MM.1S (cell line): ENCODE results near the gene PIK3R3.

Source experiments
- EZH2 ChIP-seq: fragments of 300-600 bp; sonication (generic); optimal IDR thresholded peaks from 2 replicates; pipeline ENCODE3; 2017; ENCODE audit warnings: low read depth, mild to moderate bottlenecking, antibody characterized with exemption, low read length, mixed read lengths
- TF ChIP-seq, protein P1 (sequence below): fragments of 300-600 bp; sonication (generic); IDR thresholded peaks from 2 replicates; pipeline ENCODE4 v1.5.1; 2016; ENCODE audit warnings: antibody characterized with exemption, low read length, mixed read lengths

- TF ChIP-seq, protein P1, sequence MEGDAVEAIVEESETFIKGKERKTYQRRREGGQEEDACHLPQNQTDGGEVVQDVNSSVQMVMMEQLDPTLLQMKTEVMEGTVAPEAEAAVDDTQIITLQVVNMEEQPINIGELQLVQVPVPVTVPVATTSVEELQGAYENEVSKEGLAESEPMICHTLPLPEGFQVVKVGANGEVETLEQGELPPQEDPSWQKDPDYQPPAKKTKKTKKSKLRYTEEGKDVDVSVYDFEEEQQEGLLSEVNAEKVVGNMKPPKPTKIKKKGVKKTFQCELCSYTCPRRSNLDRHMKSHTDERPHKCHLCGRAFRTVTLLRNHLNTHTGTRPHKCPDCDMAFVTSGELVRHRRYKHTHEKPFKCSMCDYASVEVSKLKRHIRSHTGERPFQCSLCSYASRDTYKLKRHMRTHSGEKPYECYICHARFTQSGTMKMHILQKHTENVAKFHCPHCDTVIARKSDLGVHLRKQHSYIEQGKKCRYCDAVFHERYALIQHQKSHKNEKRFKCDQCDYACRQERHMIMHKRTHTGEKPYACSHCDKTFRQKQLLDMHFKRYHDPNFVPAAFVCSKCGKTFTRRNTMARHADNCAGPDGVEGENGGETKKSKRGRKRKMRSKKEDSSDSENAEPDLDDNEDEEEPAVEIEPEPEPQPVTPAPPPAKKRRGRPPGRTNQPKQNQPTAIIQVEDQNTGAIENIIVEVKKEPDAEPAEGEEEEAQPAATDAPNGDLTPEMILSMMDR, result no peak
- no peak for TF ChIP-seq EZH2
Measured at GRCh38 chr1:46068525-46068924, 63.9 kb downstream of the PIK3R3 start.
